ENCODE data around the gene ZFY.

ZFY gene

DNA sequence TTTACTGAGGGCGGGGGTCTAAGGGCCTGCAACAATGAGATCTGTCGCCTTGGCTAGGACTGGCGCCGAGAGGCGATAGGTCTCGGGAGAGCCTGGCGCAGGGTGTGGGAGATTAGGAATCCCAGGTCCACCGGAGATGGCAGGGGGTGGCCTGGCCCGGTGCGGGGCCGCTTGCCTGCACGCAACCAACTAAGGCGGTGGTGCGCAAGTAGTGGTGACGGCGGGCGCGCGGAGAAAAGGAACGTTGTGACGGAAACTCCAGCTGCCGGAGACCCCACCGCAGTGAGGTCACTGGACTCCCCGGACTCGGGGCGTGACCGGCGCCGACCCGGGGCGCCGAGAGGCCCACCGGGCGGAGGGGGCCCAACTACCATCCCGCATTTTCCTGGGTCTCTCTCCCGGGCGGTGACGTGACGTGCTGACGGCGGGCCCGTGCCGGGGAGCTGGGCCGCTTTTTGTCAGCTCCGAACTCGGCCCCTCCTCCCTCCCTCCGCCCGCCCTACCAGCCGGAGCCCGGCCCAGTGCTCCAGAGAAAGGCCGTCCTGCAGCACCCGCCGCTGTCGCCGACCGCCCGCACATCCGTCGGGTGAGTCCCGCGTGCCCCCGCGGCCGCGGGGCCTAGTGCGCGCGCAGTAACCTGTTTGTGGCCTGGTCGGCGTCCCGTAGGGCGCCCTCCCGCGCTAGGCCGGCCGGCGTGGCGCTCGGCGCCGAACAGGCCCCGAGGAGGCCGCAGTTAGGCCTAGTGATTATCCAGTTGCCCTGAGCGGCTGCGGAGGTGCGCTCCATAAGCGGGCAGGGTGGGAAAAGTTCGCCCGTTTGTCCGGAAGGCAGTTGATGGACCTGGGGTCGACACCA, at the start of gene ZFY:
ZFY (plus strand) TSS at position 521 of the 855 bp plus-strand sequence. CDS start 18,556 bp downstream, outside the sequence.
- DNase-seq (ENCODE audit: low read depth in 2 of 2): peak in 1 of 2 donors; percentile 27

DNA sequence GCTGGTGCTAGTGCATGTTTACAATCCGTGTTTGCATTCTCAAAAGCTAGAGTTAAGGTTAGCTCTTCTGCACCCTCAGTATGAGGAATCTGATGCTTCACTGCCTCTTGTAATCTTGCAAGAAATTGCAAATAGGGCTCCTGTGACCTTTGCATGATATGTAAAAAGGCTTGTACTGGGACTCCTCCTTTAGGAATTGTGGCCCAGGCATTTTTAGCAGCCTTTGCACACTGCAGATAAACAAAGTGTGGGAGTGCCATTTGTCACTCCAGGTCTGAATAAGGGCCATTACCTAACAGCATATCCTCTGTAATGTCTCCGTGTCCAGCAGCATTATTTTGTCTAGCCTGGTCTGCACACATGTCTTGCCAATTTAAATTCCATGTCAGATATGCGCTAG, 49.3 kb upstream of the ZFY start:
- no peak for DNase-seq (ENCODE audit: low read depth in 2 of 2)

DNA sequence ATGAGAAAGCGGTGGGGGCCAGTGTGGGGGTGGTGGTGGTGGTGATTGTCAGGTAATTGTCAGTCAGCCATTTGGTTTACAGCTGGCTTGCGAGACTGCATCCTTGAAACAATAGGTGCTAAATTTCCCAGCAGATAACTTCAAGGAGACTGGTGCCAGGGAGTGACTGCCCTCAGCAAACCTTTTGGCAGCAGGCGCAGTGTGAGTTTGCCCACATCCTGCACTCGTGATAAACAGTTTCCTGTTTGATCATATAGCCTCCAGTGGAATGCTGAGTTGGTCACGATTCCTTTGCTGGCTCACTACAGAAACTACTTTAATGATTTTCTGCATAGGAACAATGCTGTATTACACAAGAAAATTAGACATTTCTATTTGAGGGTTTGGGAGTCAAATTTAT, 47.8 kb upstream of the ZFY start:
- no peak for DNase-seq (ENCODE audit: low read depth in 2 of 2)

DNA sequence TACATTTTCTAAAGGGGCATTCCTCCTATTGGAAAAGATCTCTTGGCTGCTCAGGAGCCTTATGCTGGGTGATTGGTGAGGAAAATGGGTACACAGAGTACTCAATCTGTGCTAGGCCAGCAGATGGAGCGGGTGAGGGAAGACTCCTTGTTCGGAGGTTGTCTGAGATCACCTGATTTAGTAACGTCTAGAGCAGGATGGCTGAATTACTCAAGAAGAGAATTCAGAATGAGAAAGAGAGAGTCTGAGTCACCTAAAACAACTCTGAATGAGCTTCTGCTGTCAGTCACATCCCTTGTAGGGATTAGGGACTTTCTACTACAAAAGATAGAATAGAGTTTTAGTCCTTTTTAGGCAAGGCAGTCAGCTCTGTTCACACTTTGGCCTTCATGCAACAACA, 47.2 kb upstream of the ZFY start:
- DNase-seq (ENCODE audit: low read depth in 2 of 2): no peak

DNA sequence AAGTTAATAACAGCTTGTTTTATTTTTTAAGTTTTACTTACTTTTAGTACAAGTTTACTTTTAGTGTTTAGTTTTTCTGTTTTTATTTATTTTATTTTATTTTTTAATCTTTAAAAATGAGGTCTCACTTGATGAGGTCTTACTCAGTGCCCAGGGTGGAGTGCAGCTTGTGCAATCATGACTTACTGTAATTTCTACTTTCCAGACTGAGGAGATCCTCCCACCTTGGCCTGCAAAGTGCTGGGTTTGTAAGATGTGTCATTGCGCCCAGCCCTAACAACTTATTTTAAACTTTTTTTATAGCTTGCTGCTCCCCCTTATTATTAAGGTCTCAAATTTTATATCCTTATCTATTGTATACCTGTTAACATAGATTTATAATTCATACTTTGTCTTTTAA, 41.7 kb upstream of the ZFY start:
- DNase-seq (ENCODE audit: low read depth in 2 of 2): no peak

DNA sequence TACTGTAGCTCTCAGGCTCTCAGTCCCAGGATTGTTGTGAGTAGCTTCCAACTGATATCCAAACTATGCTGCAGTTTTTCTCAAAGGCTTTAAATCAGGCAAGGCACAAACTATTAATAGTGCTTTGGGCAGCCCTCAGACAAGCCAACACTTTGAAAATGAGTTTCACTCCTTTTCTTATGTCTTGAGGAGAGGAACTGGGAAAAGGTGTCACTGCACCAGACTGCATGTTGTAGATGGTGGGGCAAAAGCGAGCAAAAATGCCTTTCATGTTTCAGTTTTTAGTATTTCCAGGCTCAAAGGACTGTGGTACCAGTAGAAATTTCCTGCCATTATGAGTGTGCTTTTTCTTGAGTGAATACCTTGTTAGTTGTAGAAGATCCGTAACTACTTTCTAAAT, 39.1 kb upstream of the ZFY start:
- no peak for DNase-seq (ENCODE audit: low read depth in 2 of 2)

DNA sequence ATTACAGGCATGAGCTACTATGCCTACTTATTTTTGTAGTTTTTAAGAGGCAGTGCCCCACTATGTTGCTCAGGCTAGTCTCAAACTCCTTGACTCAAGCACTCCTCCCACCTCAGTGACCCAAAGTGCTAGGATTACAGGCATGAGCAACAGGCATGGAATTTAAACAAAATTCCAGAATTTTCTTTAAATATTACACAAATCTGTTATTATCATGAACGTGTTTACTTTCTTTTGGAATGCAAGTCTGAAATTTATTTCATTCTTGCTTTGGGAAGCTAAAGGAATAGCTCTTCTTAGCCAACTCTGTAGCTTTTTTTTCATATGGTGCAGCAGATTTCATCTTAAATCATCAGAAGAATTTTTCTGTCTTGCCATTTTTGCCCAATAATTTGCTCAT, 27.8 kb upstream of the ZFY start:
- DNase-seq (ENCODE audit: low read depth in 2 of 2): no peak

DNA sequence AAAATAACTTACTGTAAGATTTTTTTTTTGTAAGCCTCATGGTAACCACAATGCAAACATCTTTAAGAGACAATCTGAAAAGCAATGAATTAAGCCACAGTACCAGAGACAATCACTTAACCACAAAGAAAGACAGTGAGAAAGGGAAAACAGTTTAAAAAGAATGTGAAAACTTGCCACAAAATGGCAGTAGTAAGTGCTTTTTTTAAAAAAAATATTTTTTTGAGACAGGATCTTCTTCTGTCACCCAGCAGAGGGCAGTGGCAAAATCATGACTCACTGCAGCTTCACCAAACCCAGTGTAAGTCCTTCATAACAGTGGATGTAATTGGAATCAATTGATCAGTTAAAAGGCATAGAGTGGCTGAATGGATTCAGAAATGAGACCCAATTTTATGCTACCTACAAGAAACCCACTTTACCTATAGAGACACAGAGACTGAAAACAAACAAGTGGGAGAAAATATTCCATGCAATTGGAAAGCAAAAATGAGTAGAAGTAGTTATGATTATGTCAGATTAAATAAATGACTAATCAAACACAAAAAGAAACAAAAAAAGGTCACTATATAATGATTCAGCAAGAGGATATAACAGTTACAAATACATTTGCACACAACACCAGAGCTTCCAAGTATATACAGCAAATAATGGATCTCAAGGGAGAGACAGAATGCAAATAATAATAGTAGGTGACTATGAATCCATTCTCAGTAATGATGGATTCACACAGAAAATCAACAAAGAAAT, 21.9 kb upstream of the ZFY start:
- peak in 1 of 2 donors; percentile 6 for DNase-seq (ENCODE audit: low read depth in 2 of 2)

DNA sequence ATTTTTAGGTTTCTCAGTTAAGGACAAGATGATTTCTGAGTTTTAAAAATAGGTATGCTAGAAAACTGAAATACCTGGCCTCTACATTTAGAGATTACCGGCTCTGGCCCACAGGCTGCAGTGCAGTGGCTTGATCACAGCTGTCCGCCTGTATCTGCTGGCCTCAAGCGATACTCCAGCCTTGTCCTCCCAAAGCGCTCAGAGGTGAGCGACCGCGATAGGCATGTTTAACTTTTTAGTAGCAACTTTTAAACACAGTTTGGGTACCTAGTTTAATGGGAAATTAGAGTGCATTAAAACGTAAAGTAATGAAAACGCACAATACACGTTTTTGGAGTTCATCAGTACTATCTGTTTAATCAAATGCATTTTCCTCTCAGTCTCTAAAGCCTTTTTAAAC, 1.1 kb upstream of the ZFY start:
- no peak for DNase-seq (ENCODE audit: low read depth in 2 of 2)

DNA sequence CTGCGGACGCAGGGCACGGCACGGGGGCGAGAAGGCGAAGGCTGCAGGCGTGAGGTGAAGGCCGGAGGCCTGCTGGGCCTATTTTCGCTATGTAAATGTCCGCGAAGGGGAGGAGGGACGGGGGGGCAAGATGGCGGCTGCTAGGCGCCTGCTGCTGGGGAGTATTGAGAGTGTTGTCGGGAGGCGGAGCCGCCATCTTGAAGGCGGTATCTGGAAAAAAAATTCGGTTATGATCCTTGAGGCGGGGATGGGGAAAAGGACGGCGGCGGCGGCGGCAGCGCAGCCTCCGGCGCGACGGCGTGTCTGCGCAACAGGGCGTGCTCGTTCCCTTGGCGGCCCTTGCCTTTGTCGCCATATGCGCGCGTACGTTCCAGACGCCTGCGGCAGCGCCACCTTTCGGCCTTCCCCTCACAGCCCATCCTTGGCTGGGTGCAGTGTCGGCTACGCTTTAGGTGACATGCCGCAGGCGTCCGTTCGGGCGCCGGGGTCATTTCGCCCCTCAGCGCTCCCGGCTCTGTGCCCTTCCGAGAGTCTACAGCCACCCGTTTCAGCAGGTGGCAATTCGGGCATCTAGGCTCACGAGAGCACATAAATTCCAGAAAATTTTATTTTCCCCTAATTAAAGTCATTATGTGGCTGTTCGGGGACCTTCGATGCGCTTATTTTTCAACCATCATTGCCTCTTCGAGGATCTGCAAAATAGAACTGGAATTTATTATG, 695 bp downstream of the ZFY start:
- DNase-seq (ENCODE audit: low read depth in 2 of 2): peak in 1 of 2 donors; percentile 68

DNA sequence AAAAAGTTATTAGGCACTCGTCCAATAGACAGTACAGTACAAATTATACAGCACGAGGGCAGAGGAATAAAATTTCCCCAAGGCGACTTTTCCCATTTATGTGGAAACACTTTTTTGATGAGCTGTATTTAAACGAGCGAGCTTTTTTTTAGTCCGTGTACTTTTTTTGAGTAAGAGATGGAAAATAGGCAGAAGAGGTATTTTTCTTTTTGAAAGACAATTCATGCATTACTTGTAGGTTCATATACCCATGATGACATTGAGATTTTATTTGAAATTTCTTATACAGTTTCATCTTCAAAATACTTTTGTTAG, 1.2 kb downstream of the ZFY start:
- DNase-seq (ENCODE audit: low read depth in 2 of 2): no peak

DNA sequence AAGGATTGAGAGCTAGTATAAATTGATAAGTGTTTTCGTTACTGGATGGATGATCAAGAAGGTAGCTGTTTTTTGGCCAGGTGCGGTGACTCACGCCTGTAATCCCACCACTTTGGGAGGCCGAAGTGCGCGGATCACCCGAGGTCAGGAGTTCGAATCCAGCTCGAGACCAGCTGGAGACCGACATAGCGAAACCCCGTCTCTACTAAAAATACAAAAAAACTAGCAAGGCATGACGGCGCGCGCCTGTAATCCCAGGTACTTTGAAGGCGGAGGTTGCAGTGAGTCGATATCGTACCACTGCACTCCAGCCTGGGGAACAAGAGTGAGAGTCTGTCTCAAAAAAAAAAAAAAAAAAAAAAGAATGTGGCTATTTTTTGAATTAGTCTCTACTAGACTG, 2.0 kb downstream of the ZFY start:
- no peak for DNase-seq (ENCODE audit: low read depth in 2 of 2)

DNA sequence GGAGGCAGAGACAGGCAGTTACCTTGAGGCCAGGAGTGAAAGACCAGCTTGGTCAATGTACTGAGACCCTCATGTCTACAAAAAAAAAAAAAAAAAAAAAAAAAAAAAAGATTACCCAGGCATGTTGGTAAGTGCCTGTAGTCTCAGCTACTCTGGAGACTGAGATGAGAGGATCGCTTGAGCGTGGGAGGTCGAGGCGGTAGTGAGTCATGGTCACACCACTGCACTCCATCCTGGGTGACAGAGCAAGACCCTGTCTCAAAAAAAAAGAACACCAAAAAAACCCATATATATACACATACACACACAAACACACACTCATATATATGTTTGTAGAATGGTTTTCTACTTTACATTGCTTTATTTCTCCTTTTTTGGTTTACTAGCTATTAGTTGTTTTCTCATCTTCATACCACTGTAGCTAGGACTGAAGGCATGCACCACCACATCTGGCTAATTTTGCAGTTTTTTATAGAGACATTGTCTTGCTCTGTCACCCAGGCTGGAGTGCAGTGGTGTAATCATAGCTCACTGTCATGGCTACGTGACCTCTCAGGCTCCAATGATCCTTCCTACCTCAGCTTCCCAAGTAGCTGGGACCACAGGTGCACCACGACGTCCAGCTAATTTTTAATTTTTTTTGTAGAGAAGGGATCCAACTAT, 14.5 kb downstream of the ZFY start:
- no peak for DNase-seq (ENCODE audit: low read depth in 2 of 2)

DNA sequence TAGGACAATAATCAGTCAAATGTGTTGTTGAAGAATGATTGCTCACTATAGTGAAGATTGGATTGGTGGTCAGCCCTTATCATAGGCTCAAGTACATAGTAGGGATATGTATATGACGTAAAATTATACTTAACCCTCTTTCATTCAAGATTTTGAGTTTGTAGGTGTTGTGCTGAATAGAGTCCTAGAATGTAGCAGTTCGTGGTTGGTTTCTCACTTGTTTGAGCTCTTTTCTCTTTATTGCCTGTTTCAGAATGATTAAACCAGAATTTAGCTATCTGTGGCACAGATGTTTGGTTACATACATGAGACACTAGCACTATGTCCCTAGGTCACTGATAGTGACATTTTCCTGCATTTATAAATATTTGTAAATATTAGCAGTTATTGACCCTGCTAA, 15.5 kb downstream of the ZFY start:
- DNase-seq (ENCODE audit: low read depth in 2 of 2): no peak

DNA sequence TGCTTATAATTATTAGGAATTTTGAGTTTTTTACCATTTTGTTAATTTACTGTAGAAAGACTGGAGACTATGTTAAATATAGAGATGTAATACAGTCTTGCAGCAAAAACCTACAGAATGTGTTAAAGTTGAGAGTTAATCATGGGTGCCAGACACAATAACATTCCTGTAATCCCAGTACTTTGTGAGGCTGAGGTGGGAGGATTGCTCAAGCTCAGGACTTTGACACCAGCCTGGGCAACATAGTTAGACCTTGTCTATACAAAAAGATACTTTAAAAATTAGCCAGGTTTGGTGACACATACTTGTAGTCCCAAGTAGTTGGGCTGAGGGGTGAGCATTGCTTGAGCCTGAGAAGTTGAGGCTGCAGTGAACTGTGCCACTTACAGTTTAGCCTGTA, 17.7 kb downstream of the ZFY start:
- DNase-seq (ENCODE audit: low read depth in 2 of 2): no peak

DNA sequence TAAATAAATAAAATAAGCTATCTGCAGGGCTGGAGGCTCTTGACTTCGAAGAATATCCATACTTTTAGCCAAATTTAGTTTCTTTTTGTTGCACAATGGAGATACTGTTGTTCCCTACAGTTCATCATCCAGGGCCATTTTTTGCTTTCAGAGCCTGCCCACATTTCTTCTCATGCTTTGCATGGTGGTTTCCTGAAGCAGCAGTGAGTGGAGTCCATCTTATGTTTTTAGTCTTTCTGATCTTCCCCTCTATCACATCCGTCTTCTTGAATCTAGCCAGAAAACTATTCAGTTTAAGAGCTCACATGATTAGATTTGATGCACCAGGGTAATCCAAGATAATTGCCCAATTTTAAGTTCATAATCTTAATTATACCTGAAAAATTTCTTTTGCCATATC, 19.6 kb downstream of the ZFY start:
- DNase-seq (ENCODE audit: low read depth in 2 of 2): no peak

DNA sequence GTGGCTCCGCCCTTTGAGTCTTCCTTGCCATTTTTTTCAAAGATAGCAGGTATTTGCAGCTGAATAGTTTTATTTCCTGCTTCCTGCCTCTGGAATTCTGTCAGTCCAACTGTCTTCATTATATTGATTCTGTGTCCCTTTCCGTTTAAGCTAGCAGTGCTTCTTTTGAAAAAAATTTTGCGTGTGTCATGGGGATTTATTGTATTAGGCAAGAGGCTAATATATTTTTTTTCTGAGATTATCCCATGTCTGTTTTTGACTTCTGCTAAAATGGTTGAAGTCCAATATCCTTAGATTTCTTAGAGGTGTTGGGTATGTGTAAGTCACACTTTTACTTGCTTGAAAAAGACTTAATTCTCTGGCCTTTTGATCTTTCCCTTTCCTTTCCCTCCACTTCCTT, 20.4 kb downstream of the ZFY start:
- no peak for DNase-seq (ENCODE audit: low read depth in 2 of 2)

DNA sequence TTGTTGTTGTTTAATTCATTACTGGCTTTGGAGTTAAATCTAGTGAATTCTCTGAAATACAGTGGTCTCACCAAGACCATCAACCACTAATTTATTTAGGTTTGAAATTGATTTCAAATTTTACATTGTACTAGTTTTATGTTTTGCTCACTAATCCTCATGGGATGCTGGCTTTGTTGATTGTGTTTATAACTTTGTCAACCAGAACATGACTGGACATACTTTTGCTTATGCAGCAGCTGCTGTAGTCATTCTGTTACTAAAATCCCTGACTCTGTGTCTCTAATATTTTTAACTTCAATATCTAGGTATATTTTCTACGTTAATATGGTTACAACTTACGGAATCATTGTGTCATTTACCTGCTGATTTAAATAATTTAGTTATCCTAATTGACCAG, 26.9 kb downstream of the ZFY start:
- DNase-seq (ENCODE audit: low read depth in 2 of 2): no peak

DNA sequence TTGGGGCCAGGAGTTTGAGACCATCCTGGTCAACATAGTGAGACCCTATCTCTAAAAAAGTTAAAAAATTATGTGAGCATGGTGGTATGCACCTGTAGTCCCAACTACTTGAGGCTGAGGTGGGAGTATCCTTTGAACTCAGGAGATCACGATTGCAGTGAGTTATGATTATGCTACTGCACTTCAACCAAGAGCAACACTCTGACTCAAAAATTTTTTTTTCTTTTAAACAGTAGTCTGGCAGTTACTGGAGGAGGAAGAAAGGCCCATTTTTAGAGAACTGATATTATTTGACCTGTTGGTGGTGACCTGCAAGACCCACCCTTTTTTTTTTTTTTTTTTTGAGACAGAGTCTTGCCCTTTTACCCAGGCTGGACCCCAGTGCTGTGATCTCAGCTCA, 29.6 kb downstream of the ZFY start:
- no peak for DNase-seq (ENCODE audit: low read depth in 2 of 2)

DNA sequence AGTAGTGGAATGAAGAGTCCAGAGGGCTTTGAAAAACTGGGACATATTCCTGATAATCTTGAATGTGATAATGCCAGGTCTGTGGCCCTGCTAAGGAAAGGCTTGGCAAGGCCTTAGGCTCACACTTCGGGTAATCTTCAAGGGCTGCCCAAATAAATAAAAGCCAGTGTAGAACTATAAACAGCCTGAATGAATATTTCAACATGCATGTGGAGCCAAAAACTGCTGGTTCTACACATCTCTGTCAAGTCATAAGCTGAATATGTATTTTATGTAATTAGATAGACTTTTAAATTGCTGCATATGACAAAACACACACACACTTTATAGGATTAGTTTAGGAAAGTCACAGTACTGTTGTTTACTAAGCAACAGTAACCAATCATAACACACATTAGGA, 30.4 kb downstream of the ZFY start:
- DNase-seq (ENCODE audit: low read depth in 2 of 2): no peak

DNA sequence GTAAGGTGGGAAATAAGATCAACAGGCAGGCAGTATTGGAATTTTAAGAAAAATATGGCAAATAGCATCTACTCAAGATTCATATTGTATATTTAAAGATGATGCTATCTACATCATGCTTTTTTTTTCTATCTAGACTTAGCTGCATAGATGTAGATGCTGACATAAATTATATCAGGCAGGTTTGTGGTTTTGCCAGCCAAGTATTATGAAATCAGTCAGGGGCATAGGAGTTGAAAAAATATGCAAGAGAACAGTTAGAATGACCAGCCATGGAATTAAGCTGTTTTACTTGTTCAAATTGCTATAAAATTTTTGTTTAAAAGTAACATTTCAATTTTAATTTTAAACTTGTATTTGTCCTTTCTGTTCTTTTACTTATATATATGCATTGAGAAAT, 34.4 kb downstream of the ZFY start:
- DNase-seq (ENCODE audit: low read depth in 2 of 2): no peak

DNA sequence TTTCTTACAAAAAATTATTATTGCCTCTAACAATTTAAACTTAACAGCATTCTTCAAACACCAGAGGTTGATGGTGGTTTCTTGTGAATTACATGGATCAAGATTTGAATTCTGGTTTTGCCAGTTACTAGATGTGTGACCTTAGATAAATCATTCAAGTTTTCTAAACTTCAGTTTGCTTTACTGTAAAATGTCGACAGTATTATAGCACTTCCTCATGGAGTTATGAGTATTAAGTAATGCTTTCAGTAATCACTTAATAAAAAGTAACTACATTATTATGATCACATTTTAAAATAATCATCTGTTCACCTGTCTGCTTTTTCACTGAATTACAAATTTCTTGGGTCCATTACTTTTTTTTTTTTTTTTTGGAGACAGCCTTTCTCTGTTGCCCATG, 37.5 kb downstream of the ZFY start:
- no peak for DNase-seq (ENCODE audit: low read depth in 2 of 2)

Data from stimulated activated CD8-positive, alpha-beta memory T cell treated with anti-CD3 and anti-CD28 coated beads, Interleukin-7, amount 100 ng/mL, for 1 hour (primary cell).